Kidney tubule cell (primary cell): ENCODE results near the gene IZUMO1.
"Not testable (repeated sequence)": the region's sequence is repeated elsewhere in the genome, so short reads cannot be mapped to it uniquely, and the experiment has no call there.

Source experiments
- DNase-seq: peaks from one replicate; pipeline ENCODE4 v3.0.0-alpha.2; 2018; ENCODE audit warnings: low spot score

The IZUMO1 gene

DNA sequence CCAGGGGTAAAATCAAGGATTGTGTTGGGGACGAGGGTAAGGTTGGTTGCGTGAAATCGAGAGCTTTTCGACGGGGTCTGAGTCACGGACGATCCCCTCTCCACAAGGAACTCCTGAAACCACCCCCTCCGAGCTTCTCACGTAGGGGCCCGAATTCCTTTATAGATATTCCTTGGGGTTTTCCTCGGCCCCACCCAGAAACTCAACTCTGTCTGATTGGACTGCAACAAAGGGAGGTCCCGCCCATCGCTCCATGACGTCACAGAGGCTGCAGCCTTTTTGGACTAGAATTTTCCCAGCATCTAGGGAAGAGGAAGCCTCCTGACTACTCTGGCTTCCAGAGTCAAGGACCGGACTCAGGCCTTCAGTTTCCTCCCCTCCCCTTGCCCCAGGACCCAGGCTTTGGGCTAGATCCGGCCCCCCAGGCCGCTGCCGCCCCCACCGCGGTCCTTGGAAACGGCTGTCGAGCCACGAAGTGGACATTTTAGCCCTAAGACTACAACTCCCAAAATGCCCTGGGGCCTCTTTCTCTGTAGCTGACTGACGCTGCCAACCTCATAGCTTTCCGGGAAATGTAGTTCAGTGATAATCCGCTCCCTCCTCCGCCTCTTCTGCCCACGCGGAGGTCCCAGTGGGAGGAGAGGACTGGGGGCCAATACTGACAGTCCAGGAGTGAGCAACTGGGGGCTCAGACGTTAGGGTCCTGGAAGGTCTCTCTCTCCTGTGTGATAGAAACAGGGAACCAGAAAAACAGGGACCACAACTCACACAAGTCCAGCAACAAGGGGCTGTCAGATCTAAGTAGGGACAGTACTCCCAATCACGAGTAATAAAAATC, at the start of gene IZUMO1:
Gene IZUMO1, minus strand, starts transcription at position 172 of the 838 bp plus-strand sequence. CDS start 1,050 bp downstream, outside the sequence.
- peak; percentile 89 for DNase-seq

- DNase-seq = no peak
These were observed 49.0 kb upstream of the IZUMO1 start for GRCh38 chr19:48795685-48796070.

DNA sequence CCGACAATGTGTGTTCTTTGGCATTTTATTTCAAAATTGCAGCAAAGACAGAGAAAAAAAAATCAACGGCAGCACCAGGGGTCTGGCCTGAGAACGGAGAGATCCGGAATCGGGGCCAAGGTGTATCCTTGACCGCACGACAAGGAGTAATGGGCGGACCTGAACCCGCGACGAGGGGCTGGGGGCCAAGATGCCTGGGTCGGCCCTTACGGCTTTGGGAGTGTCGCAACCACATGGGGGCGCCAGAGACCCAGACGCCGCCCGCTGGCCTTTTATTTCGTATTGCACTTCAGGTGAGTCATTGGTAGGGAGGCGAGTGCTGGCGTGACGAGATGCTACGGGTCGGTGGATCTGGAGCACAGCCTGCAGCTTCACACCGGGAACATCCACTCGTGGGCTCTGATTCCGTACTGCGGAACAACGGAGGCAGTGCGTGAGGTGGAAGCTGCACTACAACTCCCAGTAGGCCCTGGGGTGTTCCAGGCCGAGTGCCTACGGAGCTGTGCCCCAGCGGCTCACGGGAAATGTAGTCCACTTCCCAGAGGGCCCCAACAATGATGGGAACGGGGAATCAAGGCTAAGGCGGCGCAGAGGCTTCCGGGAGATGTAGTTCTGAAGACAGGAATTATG, 48.5 kb upstream of the IZUMO1 start:
- peak; percentile 93 for DNase-seq

DNA sequence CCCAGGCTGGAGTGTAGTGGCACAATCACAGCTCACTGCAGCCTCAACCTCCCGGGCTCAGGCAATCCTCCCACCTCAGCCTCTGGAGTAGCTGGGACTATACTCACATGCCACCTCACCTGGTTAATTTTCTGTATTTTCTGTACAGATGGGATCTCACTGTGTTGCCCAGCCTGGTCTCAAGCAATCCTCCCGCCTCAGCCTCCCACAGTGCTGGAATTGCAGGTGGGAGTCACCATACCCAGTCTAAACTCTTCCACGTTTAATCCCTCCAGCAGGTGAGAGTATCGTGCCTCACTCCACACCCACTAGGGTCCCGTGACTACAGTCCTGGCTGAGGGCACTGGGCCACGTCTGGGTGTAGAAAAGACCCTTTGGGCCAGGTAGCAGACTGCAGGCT, 47.6 kb upstream of the IZUMO1 start:
- DNase-seq = no peak

GRCh38 chr19:48793271-48793670, 46.6 kb upstream of the IZUMO1 start:
- DNase-seq = no peak

- not testable (repeated sequence) for DNase-seq
These were observed 40.6 kb upstream of the IZUMO1 start for GRCh38 chr19:48787331-48787730.

- DNase-seq = not testable (repeated sequence)
These were observed 39.7 kb upstream of the IZUMO1 start for GRCh38 chr19:48786422-48786821.

GRCh38 chr19:48784527-48784926, 37.8 kb upstream of the IZUMO1 start:
- DNase-seq = no peak

DNA sequence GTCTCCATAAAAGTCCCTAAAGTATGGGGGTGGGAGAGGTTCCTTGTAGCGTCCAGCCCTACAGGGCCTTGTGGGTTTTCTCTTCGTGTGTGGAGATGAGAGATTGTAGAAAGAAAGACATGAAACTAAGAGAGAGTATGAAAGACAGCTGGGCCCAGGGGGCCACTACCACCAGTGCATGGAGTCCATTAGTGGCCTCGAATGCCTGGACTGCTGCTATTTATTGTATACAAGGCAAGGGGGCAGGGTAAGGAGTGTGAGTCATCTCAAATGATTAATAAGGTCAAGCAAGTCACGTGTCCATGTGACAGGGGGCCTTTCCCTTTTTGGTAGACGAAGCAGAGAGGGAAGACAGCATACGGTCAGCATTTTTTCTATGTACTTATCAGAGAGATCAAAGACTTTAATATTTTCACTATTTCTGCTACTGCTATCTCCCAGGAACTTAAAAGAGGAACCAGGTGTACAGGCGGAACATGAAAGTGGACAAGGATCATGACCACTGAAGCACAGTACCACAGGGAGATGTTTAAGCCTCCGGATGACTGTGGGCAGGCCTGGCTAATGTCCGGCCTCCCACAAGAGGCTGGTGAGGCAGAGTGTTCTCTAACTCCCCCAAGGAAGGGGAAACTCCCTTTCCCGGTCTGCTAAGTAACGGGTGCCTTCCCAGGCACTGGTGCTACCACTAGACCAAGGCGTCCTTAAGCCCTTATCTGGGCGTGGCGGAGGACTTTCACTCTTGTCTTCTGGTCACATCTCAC, 34.1 kb upstream of the IZUMO1 start:
- DNase-seq = peak; percentile 74

DNA sequence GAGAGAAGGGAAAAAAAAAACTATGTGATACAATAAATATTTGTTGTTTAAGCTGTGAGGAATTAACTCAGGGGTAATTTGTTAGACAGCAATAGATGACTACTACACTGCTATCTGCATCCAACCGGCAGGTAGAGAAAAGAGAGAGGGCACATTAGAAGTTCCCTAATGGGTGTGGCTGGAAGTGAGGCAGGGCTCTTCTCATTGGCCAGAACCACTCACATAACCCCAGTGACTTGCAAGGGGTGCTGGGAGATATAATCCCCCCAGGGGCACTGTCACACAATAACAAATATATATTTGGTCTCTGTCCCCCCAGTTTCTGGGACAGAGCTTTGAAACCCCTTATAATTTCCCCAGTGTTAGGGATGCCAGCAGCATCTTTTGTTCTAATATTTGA, 32.9 kb upstream of the IZUMO1 start:
- DNase-seq = no peak

DNA sequence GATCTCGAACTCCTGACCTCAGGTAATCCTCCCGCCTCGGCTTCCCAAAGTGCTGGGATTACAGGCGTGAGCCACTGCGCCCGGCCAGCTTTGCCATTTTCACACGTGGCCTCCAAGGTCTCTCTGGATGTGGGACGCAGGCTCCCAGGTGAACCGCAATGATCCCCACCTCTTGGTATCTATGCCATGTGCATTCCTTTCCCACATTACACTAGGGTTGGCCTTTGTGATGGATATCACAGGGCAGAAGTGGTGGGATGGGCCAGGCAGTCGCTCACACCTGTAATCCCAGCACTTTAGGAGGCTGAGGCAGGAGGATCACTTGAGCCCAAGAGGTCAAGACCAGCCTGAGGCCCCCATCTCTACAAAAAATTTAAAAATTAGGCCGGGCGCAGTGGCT, 31.0 kb upstream of the IZUMO1 start:
- DNase-seq = no peak

- no peak for DNase-seq
These were observed 30.4 kb upstream of the IZUMO1 start for GRCh38 chr19:48777139-48777538.

DNA sequence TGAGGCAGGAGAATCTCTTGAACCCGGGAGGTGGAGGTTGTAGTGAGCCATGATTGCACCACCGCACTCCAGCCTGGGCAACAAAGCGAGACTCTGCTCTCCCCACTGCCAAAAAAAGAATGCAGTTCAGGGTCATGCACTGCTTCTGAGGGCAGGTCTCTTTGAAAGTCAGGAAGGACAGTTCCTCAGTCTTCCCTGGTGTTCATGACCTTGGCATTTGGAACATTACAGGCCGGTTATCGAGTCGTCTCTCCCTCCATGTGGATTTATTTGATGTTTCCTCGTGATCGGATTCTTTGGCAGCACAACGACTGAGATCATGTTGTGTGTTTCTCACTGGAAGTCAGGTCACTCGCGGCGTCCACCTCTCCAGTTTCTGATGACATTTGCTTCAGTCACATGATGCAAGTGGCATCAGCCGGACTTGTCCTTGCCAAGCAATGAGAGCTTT, 25.8 kb upstream of the IZUMO1 start:
- DNase-seq = peak; percentile 44

DNA sequence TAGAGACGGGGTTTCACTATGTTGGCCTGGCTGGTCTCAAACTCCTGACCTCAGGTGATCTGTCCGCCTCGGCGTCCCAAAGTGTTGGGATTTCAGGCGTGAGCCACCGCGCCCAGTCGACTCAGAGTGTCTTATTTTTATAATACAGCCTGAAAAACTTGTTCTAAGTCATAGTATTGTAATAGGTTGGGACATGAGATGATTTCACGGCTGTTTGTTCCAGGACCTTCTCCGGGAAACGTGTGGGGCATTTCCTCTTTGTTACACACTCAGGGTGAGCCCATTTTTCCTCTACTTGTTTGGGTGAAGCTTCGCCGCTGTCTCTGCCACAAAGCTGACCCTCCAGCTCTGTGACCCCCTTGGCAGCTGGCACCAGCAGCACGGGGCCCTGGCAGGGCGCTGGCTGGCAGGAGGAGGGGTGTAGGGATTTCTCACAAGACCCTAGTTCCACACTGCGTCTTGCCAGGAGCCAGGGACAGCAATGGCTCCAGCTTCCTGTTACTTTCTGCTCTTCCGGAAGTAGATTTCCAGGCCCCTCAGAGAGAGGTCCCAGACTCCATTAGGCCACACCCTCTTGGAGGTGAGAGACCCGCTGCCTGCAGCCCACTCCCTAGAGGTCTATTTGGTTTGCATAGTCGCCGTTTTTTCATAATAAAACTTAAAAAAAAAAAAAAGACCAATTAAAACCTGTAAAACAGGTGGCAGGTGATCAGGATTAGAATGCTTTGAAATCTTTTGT, 24.2 kb upstream of the IZUMO1 start:
- DNase-seq = no peak

- peak; percentile 34 for DNase-seq
These were observed 23.6 kb upstream of the IZUMO1 start for GRCh38 chr19:48770266-48770665.

GRCh38 chr19:48768994-48769713, 22.4 kb upstream of the IZUMO1 start:
- DNase-seq = no peak

- not testable (repeated sequence) for DNase-seq
These were observed 21.6 kb upstream of the IZUMO1 start for GRCh38 chr19:48768171-48768753.

DNA sequence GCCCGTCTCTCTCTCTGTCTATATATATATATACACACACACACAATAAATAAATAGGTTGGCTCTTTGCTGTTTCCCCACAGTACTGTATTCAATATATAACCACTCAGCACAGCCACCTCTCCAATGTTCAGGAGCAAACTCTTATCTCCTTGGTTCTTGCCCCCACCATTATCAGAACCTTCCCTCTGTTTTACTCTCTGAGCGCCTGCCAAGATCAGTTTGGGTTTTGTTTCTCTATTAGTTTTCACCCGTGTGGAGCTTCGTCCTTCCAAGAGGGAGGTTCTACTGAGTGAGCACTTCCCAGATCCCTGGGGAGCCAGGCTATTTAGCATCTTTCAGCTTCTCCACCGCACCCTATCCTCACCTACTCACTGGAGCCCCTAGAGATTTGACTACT, 19.1 kb upstream of the IZUMO1 start:
- not testable (repeated sequence) for DNase-seq

DNA sequence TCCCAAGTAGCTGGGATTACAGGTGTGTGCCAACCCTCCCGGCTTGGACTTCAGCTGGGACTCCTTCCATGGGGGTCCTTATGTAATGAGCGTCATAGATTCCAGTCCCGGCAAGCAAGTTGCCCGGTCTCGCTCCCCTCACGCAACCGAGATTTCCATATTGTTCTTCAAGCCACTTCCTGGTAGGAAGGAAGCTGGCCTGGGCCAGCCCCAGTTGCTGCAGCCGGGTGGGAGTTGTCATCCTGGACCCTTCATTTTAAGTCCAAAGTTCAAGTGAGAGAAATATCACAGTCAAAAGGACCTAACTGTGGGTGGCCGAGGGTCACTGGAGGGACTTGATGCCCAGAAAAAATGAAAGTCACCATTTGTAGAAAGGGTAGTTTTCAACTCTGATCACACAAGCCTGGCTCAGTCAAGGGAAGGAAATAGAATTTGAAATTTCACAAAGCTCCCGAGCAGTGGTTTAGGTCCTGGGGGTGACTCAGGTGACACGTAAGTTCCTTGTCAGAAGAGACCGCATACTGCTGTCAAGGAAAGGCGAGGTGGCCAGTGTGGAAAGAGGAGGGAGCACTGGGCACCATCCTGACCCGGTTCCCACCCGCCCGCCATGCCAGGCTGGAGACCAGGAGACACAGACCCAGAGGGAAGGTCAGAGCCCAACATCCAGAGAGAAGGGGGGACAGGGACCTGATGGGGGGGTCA, 13.9 kb upstream of the IZUMO1 start:
- DNase-seq = no peak

- DNase-seq = no peak
These were observed 11.0 kb upstream of the IZUMO1 start for GRCh38 chr19:48757741-48758144.
